Activated T-helper 1 cell treated with anti-CD3 and anti-CD28 coated beads, Interleukin-2, amount 50 U/mL, for 16 hours (primary cell): Measurements from ENCODE around the gene FOXI1.

ENCODE experiments used
- DNase-seq, 2 donors: peaks; one replicate each; pipeline ENCODE4 v3.0.0-alpha.2; 2020; ENCODE audit warnings: low read depth in 1 of 2, low spot score in 1 of 2

FOXI1 gene

GRCh38 chr5:170148430-170149205, 42.9 kb downstream of the FOXI1 start:
- DNase-seq, result no peak

GRCh38 chr5:170149206-170149515, 43.5 kb downstream of the FOXI1 start:
- no peak for DNase-seq

DNA sequence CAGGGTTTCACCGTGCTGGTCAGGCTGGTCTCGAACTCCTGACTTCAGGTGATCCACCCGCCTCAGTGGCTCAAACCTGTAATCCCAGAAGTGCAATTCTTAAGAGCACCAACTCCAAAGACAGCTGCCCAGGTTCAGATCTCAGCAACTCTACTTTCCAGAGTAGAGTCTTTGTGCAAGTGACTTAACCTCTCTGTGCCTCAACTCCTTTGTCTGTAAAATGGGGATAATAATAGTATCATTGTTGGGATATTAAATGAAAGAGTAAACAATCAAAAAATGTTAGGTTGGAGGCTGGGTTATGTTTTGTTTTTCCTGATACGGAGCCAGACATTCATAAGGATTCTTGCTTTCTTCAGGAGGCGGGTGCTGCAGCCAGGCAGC, 45.0 kb downstream of the FOXI1 start:
- no peak for DNase-seq

GRCh38 chr5:170151097-170151831, 45.6 kb downstream of the FOXI1 start:
- no peak for DNase-seq

DNA sequence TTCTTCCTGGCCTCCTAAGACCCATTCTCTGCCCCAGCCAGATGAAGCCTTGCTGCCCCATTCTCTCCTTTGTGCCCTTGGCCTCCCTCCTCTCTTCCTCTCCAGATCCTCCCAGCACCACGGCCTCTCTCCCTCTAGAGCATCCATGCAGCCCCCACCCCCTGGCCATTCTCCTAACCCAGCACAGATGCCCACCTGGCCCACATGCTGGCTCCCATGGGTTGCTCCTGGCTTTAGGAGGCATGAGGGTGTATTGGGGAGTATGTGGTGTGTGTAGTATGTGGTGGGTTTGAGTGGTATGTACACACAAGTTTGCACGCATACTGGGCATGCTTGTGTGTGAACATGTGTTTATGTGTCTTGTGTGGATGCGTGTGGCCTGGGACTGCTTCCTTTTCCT, 47.1 kb downstream of the FOXI1 start:
- DNase-seq, result no peak

- DNase-seq, result no peak
These were observed 48.6 kb downstream of the FOXI1 start for GRCh38 chr5:170154297-170154696.

DNA sequence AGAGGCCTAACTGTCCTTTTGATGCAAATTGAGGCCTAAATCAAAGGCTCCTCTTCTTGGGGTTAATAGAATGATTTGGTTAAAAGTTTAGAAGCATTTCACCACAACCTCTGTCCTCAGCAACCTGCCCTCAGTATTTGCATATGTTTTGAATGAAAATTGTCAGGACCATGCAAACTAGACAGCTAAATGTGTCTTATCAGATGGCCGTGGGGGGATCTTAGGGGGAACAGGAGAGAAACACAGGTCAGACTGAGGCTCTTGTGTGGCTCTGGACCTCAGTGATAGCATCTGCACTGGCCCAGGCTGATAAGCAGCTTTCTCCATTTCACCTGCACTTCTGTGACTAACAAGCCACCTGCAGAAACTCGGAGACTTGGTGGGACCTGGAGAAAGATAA, 49.0 kb downstream of the FOXI1 start:
- DNase-seq, result no peak

- DNase-seq, result no peak
These were observed 50.1 kb downstream of the FOXI1 start for GRCh38 chr5:170155771-170156170.

DNA sequence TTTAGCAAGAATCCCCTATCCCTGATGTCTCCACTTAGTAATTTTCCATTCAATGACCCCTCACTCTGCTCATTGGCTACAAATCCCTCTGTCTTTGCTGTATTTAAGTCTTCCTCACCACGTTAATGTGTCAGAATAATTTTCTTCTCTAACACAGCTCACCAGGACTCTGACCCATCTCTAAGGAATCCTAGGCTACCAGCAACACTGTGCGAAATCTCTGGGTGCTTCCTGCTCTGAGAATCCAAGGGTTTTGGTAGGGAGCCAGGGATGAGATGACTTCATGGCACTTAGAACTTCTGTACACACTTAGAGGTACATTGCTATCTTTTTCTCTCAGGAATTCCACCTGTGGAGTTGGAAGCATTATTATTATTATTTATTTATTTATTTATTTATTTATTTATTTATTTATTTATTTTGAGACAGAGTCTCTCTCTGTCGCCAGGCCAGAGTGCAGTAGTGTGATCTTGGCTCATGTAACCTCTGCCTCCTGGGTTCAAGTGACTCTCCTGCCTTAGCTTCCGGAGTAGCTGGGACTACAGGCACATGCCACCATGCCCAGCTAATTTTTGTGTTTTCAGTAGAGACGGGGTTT, 53.5 kb downstream of the FOXI1 start:
- no peak for DNase-seq
